ENCODE results near the gene KDM5B.

DNA sequence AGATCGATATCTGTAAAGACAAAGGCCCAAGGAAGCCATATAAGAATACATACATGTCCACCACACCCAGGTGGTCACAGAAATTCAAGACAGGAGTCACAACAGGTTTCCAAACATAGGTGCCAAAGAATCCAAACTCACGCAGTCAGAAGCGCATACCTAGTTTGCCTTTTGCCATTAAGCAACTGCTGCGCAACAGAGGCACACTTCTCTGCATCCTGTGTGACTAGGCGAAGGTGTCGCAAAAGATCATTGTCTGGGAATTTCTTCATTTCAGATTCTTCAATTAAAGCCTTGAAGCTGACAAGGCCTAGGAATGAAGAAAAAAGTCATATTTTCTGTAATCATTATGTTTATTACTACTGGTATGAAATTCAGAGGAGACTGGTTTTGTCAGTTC, 65.7 kb downstream of the KDM5B start:
- TF ChIP-seq, protein P1, sequence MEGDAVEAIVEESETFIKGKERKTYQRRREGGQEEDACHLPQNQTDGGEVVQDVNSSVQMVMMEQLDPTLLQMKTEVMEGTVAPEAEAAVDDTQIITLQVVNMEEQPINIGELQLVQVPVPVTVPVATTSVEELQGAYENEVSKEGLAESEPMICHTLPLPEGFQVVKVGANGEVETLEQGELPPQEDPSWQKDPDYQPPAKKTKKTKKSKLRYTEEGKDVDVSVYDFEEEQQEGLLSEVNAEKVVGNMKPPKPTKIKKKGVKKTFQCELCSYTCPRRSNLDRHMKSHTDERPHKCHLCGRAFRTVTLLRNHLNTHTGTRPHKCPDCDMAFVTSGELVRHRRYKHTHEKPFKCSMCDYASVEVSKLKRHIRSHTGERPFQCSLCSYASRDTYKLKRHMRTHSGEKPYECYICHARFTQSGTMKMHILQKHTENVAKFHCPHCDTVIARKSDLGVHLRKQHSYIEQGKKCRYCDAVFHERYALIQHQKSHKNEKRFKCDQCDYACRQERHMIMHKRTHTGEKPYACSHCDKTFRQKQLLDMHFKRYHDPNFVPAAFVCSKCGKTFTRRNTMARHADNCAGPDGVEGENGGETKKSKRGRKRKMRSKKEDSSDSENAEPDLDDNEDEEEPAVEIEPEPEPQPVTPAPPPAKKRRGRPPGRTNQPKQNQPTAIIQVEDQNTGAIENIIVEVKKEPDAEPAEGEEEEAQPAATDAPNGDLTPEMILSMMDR (IDR thresholded peaks at IDR 0.05; ENCODE audit: low read length): no peak
- no peak for TF ChIP-seq EZH2 (optimal IDR thresholded peaks at IDR 0.05; ENCODE audit: low read depth, low read length)
